SU-DHL-6 (cell line): ENCODE measurements around the gene BRSK2.

ENCODE experiments used
- H2AFZ ChIP-seq: fragments of 200-600 bp; sonication (generic); 2 replicates; pipeline ENCODE4 v1.6.1; 2014; ENCODE audit warnings: low read depth, mild to moderate bottlenecking, moderate library complexity, mixed read lengths, antibody characterized with exemption, low read length; ENCODE audit not compliant: severe bottlenecking
- H3F3A ChIP-seq: fragments of 200-600 bp; shearing (Covaris generic); 2 replicates; pipeline ENCODE4 v1.6.0; 2016; ENCODE audit warnings: antibody characterized with exemption, mild to moderate bottlenecking; ENCODE audit not compliant: insufficient read depth
- H3K27ac ChIP-seq: fragments of 200-600 bp; sonication (generic); 2 replicates; pipeline ENCODE4 v1.5.1; 2016; ENCODE audit warnings: low read depth, mild to moderate bottlenecking, low read length, moderate library complexity, mixed read lengths
- H3K27me3 ChIP-seq: fragments of 200-600 bp; sonication (generic), shearing (Covaris generic); 2 replicates; pipeline ENCODE4 v1.6.0; 2014; ENCODE audit warnings: mild to moderate bottlenecking, low read length
- H3K36me3 ChIP-seq: fragments of 200-600 bp; sonication (generic); 2 replicates; pipeline ENCODE4 v1.6.1; 2014; ENCODE audit warnings: mild to moderate bottlenecking, low read length, mixed read lengths
- H3K4me2 ChIP-seq: fragments of 300-600, 200-600 bp; shearing (Covaris generic), sonication (generic); 2 replicates; pipeline ENCODE4 v1.6.0; 2014; ENCODE audit warnings: low read length, low read depth, mild to moderate bottlenecking; ENCODE audit not compliant: poor library complexity, severe bottlenecking
- H3K4me3 ChIP-seq: fragments of 200-600 bp; sonication (generic); 2 replicates; pipeline ENCODE4 v1.5.1; 2014; ENCODE audit warnings: antibody characterized with exemption, low read length, mild to moderate bottlenecking, mixed read lengths; ENCODE audit not compliant: insufficient read depth, poor library complexity, severe bottlenecking
- H3K79me2 ChIP-seq: fragments of 200-600 bp; sonication (generic); 2 replicates; pipeline ENCODE4 v1.6.1; 2014; ENCODE audit warnings: mild to moderate bottlenecking, low read length, moderate library complexity; ENCODE audit not compliant: insufficient read depth
- H3K9ac ChIP-seq: fragments of 200-600 bp; sonication (generic); 2 replicates; pipeline ENCODE4 v1.7.0; 2014; ENCODE audit warnings: mild to moderate bottlenecking, low read length
- H3K9me2 ChIP-seq: fragments of 200-600 bp; sonication (generic); replicated peaks from 2 replicates; pipeline ENCODE4 v1.6.1; 2014; ENCODE audit warnings: low read length; ENCODE audit not compliant: insufficient read depth
- H3K9me3 ChIP-seq: fragments of 200-600 bp; sonication (generic); 2 replicates; pipeline ENCODE4 v1.6.1; 2014; ENCODE audit warnings: low read length, mixed read lengths; ENCODE audit not compliant: insufficient read depth
- H4K20me1 ChIP-seq: fragments of 200-600 bp; sonication (generic); 2 replicates; pipeline ENCODE4 v1.6.1; 2014; ENCODE audit warnings: low read depth, mild to moderate bottlenecking, antibody characterized with exemption, low read length, moderate library complexity, mixed read lengths
- CTCF ChIP-seq: fragments of 200-600 bp; sonication (generic); IDR thresholded peaks from one replicate; pipeline ENCODE4 v1.5.1; 2017; ENCODE audit warnings: antibody characterized with exemption, mild to moderate bottlenecking, low read length, moderate library complexity; ENCODE audit not compliant: insufficient read depth, poor library complexity, severe bottlenecking
- EZH2phosphoT487 ChIP-seq: fragments of 200-600 bp; sonication (generic), shearing (Covaris generic); conservative IDR thresholded peaks from 2 replicates; pipeline ENCODE4 v1.6.1; 2018; ENCODE audit warnings: mild to moderate bottlenecking, antibody characterized with exemption, low read length, moderate library complexity, mixed read lengths

Gene BRSK2

DNA sequence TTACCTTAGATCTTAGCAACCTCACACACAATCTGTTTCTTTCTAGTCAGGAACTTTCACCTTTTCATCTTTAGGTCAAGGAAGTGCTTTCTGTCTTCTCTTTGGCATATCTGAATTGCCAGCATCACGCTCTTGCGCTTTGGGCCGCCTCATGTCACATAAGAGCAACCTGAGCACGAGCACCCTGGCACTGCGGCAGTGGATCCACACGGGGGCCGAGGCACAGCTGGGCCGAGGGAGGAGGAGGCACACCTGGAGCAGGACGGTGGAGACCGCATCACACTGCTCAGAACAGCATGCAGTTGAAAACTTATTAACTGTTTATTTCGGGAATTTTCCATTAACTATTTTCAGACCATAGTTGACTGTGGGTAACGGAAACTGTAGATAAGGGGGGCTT is 86.1 kb downstream of the BRSK2 start:
- no peaks in the 10 kb centered on the region for H3K9me3 ChIP-seq
- H3F3A ChIP-seq: no peaks in the 10 kb centered on the region
- no peak overlapping the region for H3K4me3 ChIP-seq
- no peaks in the 10 kb centered on the region for H3K27me3 ChIP-seq
- no peaks in the 10 kb centered on the region for H3K79me2 ChIP-seq
- TF ChIP-seq CTCF (no peak), EZH2phosphoT487 (no peak)
- H2AFZ ChIP-seq: no peak overlapping the region
- no peak overlapping the region for H3K27ac ChIP-seq
- no peak overlapping the region for H3K9ac ChIP-seq
- H3K9me2 ChIP-seq: no peaks in the 10 kb centered on the region
- no peaks in the 10 kb centered on the region for H3K36me3 ChIP-seq
- no peaks in the 10 kb centered on the region for H4K20me1 ChIP-seq
- no peak overlapping the region for H3K4me2 ChIP-seq

DNA sequence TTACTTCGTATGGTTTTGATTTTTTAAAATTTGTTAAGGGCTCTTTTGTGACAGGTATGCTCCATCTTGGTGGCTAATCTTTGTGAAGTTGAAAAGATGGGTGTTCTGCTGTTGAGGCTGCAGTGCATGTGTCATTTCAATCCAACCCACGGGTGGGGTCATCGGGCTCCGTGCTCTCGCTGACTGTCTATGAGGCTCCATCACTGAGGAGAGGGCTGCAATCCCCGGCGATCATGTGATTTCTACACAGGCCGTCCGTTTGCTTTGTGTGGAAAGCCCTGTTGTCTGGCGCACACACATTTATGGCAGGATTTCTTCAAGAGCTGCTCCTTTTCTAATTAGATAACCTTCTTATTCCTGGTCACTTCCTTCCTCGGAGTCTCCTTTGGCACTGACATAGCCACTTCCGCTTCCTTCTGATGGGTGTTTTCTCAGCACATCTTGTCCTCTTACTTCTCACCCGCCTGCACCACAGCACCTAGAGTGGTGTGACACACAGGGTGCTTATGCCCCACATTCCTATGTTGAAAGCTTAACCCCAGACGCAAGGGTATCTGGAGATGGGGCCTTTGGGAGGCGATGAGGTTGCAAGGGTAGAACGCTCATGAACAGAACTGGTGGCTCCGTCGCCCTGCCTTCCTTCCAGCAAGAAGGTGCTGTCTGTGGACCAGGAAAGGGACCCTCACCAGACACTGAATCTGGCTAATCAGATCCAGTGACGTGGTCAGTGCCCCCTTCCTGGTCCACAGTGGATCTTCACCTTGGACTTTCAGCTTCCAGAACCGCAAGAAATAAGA is 87.4 kb downstream of the BRSK2 start:
- no peaks in the 10 kb centered on the region for H3K79me2 ChIP-seq
- no peaks in the 10 kb centered on the region for H3K9me3 ChIP-seq

GRCh38 chr11:1478011-1478410 is 88.3 kb downstream of the BRSK2 start:
- Histone ChIP-seq H3K27me3 (no peaks in the 10 kb centered on the region), H3F3A (no peaks in the 10 kb centered on the region), H3K79me2 (no peaks in the 10 kb centered on the region), H3K4me3 (no peak overlapping the region), H3K9ac (no peak overlapping the region), H2AFZ (no peak overlapping the region), H3K9me3 (no peaks in the 10 kb centered on the region), H3K27ac (no peak overlapping the region), H3K9me2 (no peaks in the 10 kb centered on the region), H3K36me3 (no peaks in the 10 kb centered on the region), H3K4me2 (no peak overlapping the region), H4K20me1 (no peaks in the 10 kb centered on the region)
- no peak for TF ChIP-seq EZH2phosphoT487

More for the DNA sequence above, 87.4 kb downstream of the BRSK2 start:
- Histone ChIP-seq H3K4me2 (no peak overlapping the region), H3K27me3 (no peaks in the 10 kb centered on the region), H3K9ac (no peak overlapping the region), H3K27ac (no peak overlapping the region), H3K9me2 (no peaks in the 10 kb centered on the region), H3K4me3 (no peak overlapping the region), H3K36me3 (no peaks in the 10 kb centered on the region), H4K20me1 (no peaks in the 10 kb centered on the region), H3F3A (no peaks in the 10 kb centered on the region), H2AFZ (no peak overlapping the region)
- TF ChIP-seq CTCF: no peak

DNA sequence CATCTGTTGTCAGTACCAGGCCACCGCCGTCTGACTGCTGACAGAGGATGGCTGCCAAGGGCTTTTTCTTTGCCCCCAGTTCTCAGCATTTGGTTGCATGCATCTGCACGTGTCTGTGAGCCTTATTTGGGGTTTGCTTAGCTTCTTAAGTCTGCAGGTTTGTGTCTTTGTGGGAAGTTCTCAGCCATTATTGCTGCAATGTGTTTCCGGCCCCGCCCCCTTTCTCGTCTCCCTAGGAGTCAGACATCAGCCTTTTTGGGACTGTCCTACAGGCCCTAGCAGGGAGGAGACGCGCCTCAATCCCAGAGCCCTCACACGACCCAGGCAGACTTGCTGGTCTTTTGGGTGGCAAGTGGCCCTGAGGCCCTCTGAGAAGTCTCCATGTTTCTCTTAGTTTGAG is 88.8 kb downstream of the BRSK2 start:
- H3K27ac ChIP-seq: no peak overlapping the region
- H3K9me2 ChIP-seq: no peaks in the 10 kb centered on the region
- no peaks in the 10 kb centered on the region for H3K27me3 ChIP-seq
- no peaks in the 10 kb centered on the region for H3F3A ChIP-seq
- H3K9ac ChIP-seq: no peak overlapping the region
- no peak overlapping the region for H3K4me3 ChIP-seq
- no peaks in the 10 kb centered on the region for H4K20me1 ChIP-seq
- H2AFZ ChIP-seq: no peak overlapping the region
- H3K9me3 ChIP-seq: no peaks in the 10 kb centered on the region
- H3K36me3 ChIP-seq: no peaks in the 10 kb centered on the region
- no peaks in the 10 kb centered on the region for H3K79me2 ChIP-seq
- H3K4me2 ChIP-seq: no peak overlapping the region
- TF ChIP-seq EZH2phosphoT487: no peak
- no peak for TF ChIP-seq CTCF
